Measurements from ENCODE around the gene MAGI3. TPM values are rescaled to one million over a fixed set of nuclear protein-coding genes. Genes with fewer than 3 reads are reported as not detected.

The MAGI3 gene
- total and polyA plus RNA-seq, 2 of the 13 experiments (the other 11 are each of a cell fraction or from before 2014, with no cell fraction given), result 4.0 to 11.8 TPM

DNA sequence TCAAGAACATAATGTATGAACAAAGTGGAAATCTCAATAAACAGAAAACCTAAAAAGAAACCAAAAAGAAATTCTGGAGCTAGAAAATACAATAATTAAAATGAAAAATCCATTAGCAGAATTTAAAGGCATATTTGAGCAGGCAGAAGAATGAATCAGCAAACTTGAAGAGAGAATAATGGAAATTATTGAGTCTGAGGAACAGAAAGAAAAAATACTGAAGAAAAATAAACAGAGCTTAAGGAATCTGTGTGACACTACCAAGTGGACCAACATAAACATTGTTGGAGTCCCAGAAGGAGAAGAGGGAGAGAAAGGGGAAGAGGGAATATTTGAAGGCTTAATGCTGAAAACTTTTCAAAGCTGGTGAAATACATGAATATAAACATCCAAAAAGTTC, 54.5 kb downstream of the MAGI3 start (continued):
- no peak for TF ChIP-seq ZNF788 (CRISPR knock-in tag; IDR thresholded peaks at IDR 0.05; ENCODE audit: borderline replicate concordance)

DNA sequence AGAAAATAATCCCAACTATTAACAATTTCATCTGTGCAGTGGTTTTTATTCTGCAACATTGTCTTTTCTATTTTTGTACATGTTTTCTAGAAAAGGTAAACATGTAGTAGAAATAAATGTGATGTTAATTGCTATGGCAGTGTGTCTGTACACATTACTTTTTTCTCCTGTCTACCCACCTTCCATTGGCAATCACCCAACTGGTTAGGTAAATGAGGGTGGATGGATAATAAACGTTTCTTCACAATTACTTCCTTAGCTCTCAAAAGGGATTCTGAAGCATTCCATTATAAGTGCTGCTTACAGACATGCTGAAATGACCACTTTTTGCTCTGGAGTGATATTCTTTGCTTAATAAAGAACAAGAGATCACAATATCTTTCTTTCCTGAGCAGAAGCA, 61.4 kb downstream of the MAGI3 start:
- no peak for ATAC-seq
- in situ Hi-C loops (cut with HindIII; ENCODE audit: extremely low pct_ligation_motif_present, low pct_unique_long_range_greater_than_20kb) (no loop called here), intact Hi-C loops (cut with micrococcal nuclease; ENCODE audit: unreplicated experiment) (loop anchor here (1.0 to 10.0 kb wide), 4 partner anchors 53 to 237 kb away; no protein-coding TSS in a partner anchor)
- Histone ChIP-seq H3K27ac (ENCODE audit: extremely low read length, insufficient read depth, low read length) (no peak overlapping the region), H3K27me3 (ENCODE audit: control insufficient read depth in 1 of 2, insufficient read depth in 2 of 2, low read length in 2 of 2) (no peaks in the 10 kb centered on the region), H3K9me3 (ENCODE audit: low read length) (no peaks in the 10 kb centered on the region), H2AFZ (ENCODE audit: low read length) (no peak overlapping the region), H3K9ac (ENCODE audit: insufficient read depth, low read depth, low read length) (no peak overlapping the region), H3K4me2 (ENCODE audit: low read depth, low read length) (no peak overlapping the region), H3K4me3 (replicated peaks in 1 of 3; ENCODE audit: insufficient read depth in 1 of 3, low read depth in 2 of 3, low read length in 3 of 3) (no peak overlapping the region), H3K79me2 (ENCODE audit: insufficient read depth, low read length) (peaks cover 9% of the 10 kb centered on the region), H3K4me1 (ENCODE audit: insufficient read depth, low read length) (peaks cover 13% of the 10 kb centered on the region), H3K36me3 (replicated peaks in 1 of 2; ENCODE audit: control insufficient read depth in 1 of 2, insufficient read depth in 2 of 2, low read length in 2 of 2) (no peaks in the 10 kb centered on the region), H4K20me1 (ENCODE audit: insufficient read depth, low read length) (no peaks in the 10 kb centered on the region)
- 58% methylated on average over 1 of the region's 1 CpG for WGBS (ENCODE audit: low lambda C conversion rate)
- POLR2A ChIA-PET, result no interaction called here
- DNase-seq (ENCODE audit: low spot score), result no peak
- BruUV-seq (replicated peaks), result no TSS peak
- no peak for FAIRE-seq
- CTCF ChIA-PET (ENCODE audit: low intra/inter-chr PET ratio, low total read pairs), result interaction anchor here (2.6 kb wide), 1 partner anchor 311 kb away, joined by 11 read pairs; no protein-coding TSS in a partner anchor
- TF ChIP-seq CBX5 (CRISPR knock-in tag; IDR thresholded peaks at IDR 0.05; ENCODE audit: borderline replicate concordance) (no peak), ZNF30 (CRISPR knock-in tag; IDR thresholded peaks at IDR 0.05) (no peak), ZFY (CRISPR knock-in tag; IDR thresholded peaks at IDR 0.05) (no peak), ZMAT3 (CRISPR knock-in tag; conservative IDR thresholded peaks at IDR 0.05) (no peak), ZNF570 (CRISPR knock-in tag; IDR thresholded peaks at IDR 0.05; ENCODE audit: borderline replicate concordance) (no peak), ZNF337 (CRISPR knock-in tag; IDR thresholded peaks at IDR 0.05; ENCODE audit: borderline replicate concordance, low read depth) (no peak), SALL2 (CRISPR knock-in tag; IDR thresholded peaks at IDR 0.05) (no peak), ZNF768 (CRISPR knock-in tag; IDR thresholded peaks at IDR 0.05) (no peak), ZNF703 (CRISPR knock-in tag; IDR thresholded peaks at IDR 0.05; ENCODE audit: borderline replicate concordance) (no peak)
- TF ChIP-seq, protein P1, sequence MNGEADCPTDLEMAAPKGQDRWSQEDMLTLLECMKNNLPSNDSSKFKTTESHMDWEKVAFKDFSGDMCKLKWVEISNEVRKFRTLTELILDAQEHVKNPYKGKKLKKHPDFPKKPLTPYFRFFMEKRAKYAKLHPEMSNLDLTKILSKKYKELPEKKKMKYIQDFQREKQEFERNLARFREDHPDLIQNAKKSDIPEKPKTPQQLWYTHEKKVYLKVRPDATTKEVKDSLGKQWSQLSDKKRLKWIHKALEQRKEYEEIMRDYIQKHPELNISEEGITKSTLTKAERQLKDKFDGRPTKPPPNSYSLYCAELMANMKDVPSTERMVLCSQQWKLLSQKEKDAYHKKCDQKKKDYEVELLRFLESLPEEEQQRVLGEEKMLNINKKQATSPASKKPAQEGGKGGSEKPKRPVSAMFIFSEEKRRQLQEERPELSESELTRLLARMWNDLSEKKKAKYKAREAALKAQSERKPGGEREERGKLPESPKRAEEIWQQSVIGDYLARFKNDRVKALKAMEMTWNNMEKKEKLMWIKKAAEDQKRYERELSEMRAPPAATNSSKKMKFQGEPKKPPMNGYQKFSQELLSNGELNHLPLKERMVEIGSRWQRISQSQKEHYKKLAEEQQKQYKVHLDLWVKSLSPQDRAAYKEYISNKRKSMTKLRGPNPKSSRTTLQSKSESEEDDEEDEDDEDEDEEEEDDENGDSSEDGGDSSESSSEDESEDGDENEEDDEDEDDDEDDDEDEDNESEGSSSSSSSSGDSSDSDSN (CRISPR knock-in tag; IDR thresholded peaks at IDR 0.05), result no peak
